SH-SY5Y (cell line): ENCODE data around the gene CRX.
"Not testable (repeated sequence)": the region's sequence is repeated elsewhere in the genome, so short reads cannot be mapped to it uniquely, and the experiment has no call there.

ENCODE experiments used
- GATA2 ChIP-seq: IDR thresholded peaks from 2 replicates; pipeline ENCODE4 v1.6.1; 2011; ENCODE audit warnings: mild to moderate bottlenecking, low read depth, low read length
- GATA3 ChIP-seq: IDR thresholded peaks from 2 replicates; pipeline ENCODE4 v1.6.1; 2011; ENCODE audit warnings: low read depth, mild to moderate bottlenecking, low read length, moderate library complexity

Gene CRX

DNA sequence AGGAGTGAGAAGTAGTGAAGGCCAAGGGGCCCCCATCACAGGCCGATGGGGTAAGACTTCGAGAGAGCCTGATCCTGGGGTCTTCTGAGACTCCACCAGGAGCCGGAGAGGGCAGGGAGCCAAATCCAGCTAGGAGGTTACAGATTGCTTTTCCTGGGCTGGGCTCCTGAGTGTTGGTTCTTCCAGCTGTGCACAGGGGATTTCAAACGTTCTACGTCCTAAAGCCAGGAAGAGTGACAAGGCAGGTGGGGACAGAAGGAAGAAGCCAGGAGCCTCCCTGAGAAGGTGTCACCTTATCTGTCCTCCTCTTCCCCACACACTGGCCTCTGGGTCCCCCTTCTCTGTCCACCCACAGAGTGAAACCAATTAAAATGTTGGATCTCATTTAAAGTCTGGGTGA, 21.2 kb downstream of the CRX start:
- TF ChIP-seq GATA3 (no peak), GATA2 (no peak)

- TF ChIP-seq GATA3, result no peak
- no peak for TF ChIP-seq GATA2
These were observed 26.7 kb downstream of the CRX start for GRCh38 chr19:47848425-47848822.

GRCh38 chr19:47848823-47849473, 27.2 kb downstream of the CRX start:
- TF ChIP-seq GATA3, result no peak
- TF ChIP-seq GATA2, result no peak

DNA sequence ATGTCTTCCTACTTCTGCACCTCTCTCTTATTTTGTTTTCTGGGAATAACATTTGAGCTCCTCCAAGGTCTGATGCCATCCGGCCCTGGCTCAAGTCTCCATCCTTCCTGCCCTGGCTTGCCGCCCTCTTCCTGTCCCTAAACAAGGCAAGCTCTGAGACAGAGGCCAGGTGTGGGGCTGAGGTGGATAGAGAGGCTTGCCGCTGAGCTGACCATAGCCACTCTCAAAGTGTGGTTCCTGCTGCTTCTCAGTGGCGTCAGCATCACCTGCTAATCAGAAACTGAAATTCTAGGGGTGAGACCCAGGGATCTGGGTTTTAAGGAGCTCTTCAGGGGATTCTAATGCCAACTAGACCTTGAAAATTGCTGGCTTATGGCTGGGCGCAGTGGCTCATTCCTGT, 31.3 kb downstream of the CRX start:
- TF ChIP-seq GATA3, result no peak
- TF ChIP-seq GATA2, result no peak

GRCh38 chr19:47854459-47854858, 32.7 kb downstream of the CRX start:
- TF ChIP-seq GATA2 (no peak), GATA3 (no peak)

DNA sequence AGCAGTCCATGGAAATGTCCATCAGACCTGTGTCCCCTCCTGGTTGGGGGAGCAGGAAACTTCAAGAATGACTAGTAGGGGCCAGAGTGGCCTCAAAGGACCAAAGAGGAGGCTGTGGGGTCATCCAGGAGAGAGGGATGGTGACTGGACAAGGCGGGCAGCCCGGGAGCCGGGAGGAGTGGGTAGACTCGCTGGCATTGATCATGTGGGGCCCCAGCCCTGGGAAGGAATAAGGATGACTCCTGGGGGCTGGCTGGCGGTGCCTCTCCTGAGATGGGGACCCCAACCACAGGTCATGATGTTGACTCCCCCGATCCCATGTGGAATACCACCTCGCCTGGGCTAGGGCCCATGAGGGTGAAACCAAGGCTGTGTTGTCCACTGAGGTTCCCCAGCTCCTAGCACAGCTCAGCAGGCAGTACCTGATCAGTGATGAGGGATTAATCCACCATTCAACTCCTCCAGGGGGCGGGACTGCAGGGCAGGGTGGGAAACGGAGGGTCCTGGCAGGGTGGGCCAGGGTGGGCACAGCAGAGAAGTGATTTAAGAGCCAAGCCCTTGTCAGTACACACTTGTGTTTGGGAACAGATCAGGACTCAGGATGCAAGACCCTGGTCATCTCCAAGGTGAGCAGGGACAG, 37.0 kb downstream of the CRX start, which contains the start of gene TPRX2:
TPRX2 (plus strand) TSS at position 590 of the 640 bp plus-strand sequence; CDS start at position 602, 12 bp downstream.
- TF ChIP-seq GATA3, GATA2: not testable (repeated sequence)

- TF ChIP-seq GATA3 (no peak), GATA2 (no peak)
These were observed 39.0 kb downstream of the CRX start for GRCh38 chr19:47860602-47861297.

- TF ChIP-seq GATA2, result no peak
- no peak for TF ChIP-seq GATA3
These were observed 39.9 kb downstream of the CRX start for GRCh38 chr19:47861630-47862029.

- TF ChIP-seq GATA2 (no peak), GATA3 (no peak)
These were observed 41.8 kb downstream of the CRX start for GRCh38 chr19:47863514-47863936.

DNA sequence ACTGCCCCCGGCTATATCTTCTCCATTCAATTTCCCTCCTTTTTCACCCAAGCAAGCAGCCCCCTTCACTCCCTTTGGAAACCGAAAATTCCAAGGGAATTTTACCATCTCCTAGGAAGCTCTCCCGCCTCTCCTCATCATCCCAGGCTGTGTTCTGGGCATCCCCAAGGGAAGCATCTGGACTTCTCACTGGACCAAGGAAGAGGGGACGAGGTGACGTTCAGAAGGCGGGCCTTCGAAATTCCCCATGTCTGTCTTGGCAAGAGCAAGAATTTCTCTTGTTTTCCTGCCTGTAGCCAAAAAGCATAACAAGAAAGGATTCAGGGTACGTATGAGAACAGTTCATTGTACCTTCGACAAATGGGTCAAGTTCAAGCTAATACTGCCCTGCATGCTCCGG, 43.4 kb downstream of the CRX start:
- TF ChIP-seq GATA3 (no peak), GATA2 (no peak)

- TF ChIP-seq GATA2, result no peak
- no peak for TF ChIP-seq GATA3
These were observed 57.2 kb downstream of the CRX start for GRCh38 chr19:47878906-47879305.

GRCh38 chr19:47881757-47882156, 60.0 kb downstream of the CRX start:
- TF ChIP-seq GATA2, result no peak
- no peak for TF ChIP-seq GATA3

GRCh38 chr19:47882890-47883289, 61.2 kb downstream of the CRX start:
- TF ChIP-seq GATA3 (no peak), GATA2 (no peak)

GRCh38 chr19:47885067-47885463, 63.3 kb downstream of the CRX start:
- TF ChIP-seq GATA3 (no peak), GATA2 (no peak)
